ENCODE results near the gene MEMO1.
"Not testable (repeated sequence)": the region's sequence is repeated elsewhere in the genome, so short reads cannot be mapped to it uniquely, and the experiment has no call there.

The MEMO1 gene

GRCh38 chr2:31900156-31900555, 110.7 kb downstream of the MEMO1 start:
- DNase-seq, result not testable (repeated sequence)

GRCh38 chr2:31898346-31898745, 112.5 kb downstream of the MEMO1 start:
- not testable (repeated sequence) for DNase-seq

- DNase-seq, result not testable (repeated sequence)
Measured at GRCh38 chr2:31897340-31897739, 113.5 kb downstream of the MEMO1 start.

- DNase-seq, result no peak
Measured at GRCh38 chr2:31896293-31896692, 114.5 kb downstream of the MEMO1 start.

DNA sequence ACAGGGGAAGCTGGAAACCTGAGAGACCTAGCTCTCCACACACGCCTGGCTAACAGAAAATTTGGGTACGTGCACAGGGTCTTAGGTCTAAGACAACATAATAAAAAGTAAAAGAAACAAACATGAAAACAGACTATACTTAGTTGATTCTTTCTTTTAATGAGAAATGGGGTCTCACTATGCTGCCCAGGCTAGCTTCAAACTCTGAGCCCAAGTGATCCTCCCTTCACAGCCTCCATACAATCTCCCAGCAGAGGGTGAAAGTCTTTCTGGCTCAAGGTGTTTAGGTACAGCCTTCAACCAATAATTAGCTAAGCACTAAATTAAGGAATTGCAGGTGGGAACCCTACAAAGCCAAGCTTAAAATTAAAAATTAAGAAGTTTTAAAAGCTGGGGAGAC, 116.2 kb downstream of the MEMO1 start:
- DNase-seq, result no peak

DNA sequence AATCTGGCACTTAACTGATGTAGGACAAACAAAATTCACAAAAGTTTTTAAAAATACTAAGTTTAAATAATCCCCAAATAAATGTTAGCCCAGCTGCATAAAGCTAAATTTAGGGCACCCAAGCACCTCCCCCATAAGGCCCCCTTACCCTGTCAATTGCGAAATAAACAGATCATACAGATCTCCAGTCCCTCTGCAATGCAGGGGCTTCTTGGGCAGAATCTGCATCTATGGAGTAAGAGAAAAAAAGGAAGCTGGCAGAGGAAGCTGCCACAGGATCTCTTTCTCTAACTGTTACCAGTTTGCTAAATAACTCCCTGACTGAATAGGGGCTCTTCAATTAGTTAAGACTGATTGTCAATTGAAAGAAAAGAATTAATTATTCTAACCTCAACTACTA, 117.7 kb downstream of the MEMO1 start:
- no peak for DNase-seq

DNA sequence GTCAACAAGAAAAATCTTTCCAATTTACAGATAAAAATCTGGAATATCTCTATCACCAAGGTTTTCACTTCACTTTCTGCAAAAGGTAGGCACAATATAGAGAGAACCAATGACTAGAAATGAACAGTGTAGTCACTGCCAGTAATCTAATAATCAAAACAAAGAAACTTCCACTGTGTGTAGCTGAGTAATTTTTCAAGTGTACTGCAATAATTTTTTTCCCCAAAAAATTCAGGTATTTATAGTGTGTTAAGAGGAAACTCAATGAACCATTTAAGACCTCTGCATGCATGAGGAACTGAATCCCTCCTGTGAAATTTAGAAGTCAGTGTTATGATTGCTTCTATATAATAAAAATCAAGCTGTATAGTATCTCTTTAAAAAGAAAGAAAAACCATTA, 121.8 kb downstream of the MEMO1 start:
- DNase-seq, result no peak

GRCh38 chr2:31888550-31888949, 122.3 kb downstream of the MEMO1 start:
- DNase-seq, result no peak

DNA sequence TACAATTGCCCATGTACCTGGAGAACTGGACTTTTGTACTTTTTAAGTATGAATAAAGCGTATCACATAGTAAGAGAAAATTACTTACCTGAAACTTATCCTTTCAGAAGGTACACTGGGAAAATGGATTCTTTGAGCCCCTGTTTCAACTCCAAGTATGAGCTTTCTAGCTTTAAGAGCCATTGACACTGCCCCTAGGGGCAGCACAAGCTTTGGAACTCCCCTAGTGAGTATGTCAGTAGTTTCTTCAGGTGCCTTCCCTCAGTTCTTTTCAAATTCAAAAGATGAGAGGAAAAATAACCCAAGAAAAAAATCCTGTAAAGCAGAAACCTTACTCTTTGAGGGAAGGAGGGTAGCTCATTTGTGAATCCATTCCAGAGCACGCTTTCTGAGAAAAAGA, 124.1 kb downstream of the MEMO1 start:
- DNase-seq, result no peak

GRCh38 chr2:31877008-31877407, 133.8 kb downstream of the MEMO1 start:
- no peak for DNase-seq

DNA sequence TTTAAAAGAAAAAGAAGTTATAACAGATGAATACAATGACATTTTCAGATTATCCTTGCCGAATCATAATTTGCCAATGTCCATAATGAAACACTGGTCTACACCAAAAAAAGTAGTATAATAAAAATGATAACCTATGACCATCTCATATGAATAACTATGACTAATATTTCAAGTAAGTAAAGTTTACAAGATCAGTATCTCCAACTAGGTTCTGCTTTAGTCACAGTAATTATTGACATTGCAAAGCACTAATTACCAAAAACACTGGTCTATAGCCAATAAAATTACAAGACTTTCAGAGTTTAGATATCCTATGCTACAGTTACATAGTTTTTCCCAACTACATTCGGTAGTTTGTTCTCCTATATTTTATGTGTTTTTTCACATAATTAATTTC, 136.7 kb downstream of the MEMO1 start:
- DNase-seq, result no peak

DNA sequence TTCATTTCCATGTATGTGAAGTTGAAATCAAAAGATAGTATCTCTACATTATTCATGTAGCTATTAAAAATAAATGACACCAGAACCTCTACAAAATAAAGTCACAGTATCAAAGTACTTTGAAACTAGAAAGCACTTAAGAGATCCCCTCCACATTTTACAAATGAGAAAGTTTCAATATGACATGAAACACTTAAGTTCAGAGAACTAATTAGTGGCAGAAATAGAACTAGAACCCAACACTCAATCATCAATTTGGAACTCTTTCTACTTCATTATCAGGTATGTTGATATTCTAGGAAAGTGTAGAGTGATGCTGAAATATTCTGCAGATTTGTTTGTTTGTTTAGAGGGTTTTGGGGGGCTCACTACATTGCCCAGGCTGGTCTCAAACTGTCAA, 145.6 kb downstream of the MEMO1 start:
- DNase-seq, result no peak

DNA sequence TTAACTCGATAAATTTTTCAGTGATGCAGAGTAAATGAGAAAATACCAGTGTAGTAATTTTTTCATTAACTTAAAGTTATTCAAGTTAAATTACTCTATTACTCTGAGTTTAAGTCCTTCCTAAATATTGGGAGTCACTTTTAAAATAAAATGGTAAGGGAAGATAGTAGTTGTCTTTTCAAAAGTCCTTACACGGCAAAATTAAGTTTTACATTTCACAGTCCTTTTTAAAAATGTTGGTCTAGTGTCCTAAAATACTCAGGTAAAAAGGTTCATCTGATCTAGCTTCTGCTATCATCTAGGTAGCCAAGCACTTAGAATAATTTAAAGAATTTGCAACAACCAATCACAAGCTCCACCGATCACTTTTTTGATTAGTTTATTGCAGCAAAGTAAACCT, 146.9 kb downstream of the MEMO1 start:
- DNase-seq, result no peak

DNA sequence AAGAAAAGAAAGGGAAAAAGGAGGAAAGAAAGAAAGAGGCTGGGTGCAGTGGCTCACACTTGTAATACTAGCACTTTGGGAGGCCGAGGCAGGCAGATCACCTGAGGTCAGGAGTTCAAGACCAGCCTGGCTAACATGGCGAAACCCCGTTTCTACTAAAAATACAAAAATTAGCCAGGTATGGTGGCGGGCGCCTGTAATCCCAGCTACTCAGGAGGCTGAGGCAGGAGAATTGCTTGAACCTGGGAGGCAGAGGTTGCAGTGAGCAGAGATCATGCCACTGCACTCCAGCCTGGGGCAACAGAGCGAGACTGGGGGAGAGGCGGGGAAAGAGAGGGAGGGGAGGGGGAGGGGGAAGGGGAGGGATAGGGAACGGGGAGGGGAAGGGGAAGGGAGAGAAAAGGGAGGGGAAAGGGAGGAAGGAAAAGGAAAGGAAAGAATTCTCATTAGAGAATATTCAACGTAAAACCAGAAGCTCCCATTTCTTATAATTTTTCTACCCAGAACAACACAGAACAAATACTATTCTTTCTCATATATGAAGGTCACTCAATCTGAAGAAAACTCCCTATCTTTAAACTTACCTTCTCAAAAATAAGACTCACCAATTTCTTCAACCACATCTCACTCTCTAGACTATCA, 147.7 kb downstream of the MEMO1 start:
- DNase-seq, result not testable (repeated sequence)

- no peak for DNase-seq
Measured at GRCh38 chr2:31859959-31860358, 150.8 kb downstream of the MEMO1 start.

GRCh38 chr2:31853521-31853920, 157.3 kb downstream of the MEMO1 start:
- no peak for DNase-seq

DNA sequence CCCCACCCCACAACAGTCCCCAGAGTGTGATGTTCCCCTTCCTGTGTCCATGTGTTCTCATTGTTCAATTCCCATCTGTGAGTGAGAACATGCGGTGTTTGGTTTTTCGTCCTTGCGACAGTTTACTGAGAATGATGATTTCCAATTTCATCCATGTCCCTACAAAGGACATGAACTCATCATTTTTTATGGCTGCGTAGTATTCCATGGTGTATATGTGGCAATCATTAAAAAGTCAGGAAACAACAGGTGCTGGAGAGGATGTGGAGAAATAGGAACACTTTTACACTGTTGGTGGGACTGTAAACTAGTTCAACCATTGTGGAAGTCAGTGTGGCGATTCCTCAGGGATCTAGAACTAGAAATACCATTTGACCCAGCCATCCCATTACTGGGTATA, 168.7 kb downstream of the MEMO1 start:
- DNase-seq, result not testable (repeated sequence)

DNA sequence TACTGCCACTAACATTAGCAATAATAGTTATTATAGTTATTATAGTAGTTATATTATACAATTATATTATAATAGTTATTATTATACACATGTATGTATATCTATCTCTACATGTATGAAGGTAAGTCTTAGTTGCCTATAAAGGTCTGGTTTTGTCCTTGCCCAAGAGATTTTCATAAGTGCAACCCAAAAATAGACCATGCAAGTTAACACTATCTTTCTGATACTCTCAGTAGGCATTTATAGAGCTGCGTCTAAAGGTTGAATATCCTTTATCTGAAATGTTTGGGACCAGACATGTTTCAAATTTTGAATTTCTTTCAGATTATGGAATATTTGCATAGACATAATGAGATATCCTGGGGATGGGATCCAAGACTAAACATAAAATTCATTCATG, 175.4 kb downstream of the MEMO1 start:
- no peak for DNase-seq

DNA sequence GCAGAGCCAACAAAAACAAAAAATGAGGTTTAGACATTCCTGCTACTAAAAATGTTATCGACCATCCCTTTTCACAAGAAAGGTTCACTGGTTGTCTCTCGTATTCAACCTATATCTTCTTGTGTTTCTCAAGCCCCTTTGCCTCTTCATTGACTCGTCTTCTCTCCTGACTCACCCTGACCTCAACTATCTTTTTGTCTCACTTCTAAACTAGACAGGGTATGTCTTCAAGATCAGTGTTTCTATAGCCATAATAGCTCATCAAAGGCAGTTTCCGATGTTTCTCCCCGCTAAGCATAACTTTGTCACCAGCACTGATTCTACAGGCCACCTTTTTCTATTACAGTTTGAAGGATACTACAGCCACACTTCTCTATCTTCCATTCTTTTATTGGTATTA, 178.4 kb downstream of the MEMO1 start:
- no peak for DNase-seq

DNA sequence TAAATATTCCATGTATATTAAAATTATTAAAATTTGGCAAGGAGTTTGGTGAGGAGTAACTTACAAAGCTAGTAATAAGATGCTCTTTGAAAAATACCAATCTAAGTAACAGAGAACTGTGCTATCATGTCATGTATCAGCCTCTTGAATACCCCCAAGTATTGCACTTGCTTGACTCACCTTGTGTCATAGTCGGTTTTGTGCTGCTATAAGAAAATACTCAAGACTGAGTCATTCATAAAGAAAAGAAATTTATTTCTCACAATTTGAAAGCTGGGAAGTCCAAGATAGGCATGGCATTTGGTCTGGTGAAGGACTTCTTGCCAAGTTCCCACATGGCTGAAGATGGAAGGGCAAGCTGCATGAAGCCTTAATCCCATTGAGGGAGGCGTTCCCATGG, 179.2 kb downstream of the MEMO1 start:
- no peak for DNase-seq

DNA sequence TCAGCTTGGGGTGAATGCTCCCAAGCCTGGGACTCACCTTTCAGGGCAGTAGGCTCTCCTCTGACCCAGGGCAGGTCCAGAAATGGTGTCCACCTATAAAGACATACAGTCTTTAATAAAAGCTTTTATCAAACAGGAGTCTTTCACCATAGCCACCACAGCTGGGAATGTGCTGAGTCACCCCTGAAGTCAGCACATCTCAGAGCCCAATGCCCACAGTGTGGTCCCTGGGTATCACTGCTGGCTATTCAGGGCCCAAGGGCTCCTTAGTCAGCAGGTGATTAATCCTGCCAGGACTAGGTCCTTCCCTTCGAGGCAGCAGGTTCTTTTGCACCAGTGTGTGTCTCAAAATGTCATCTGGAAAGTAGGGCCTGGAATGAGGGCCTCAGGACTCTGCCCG, 181.9 kb downstream of the MEMO1 start:
- no peak for DNase-seq

GRCh38 chr2:31823558-31823957, 187.2 kb downstream of the MEMO1 start:
- no peak for DNase-seq

GRCh38 chr2:31822587-31822986, 188.2 kb downstream of the MEMO1 start:
- no peak for DNase-seq
